NCI-H2107 (cell line): ENCODE data around the gene MEP1B.

Source experiments
- DNase-seq: peaks from one replicate; lab custom pipeline; 2025; lab: John Stamatoyannopoulos, UW

Gene MEP1B

DNA sequence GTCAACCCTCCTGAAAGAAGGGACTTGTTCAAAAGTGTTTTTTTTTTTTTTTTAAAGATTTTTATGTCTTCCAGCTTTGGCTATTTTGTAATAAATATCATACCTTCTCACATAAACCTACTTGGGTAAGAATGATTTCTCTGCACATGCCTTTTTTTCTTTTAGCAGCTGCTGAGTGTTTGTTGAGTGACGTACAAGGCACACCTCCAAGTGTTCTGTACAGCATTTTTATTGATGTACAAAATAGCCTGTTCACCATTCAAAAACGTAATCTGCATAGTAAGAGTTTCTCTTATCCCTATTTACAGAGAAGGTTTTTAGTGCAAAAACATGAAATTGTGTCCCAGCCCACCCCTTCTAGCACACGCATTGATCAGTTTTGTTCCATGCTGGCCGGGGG, 77.6 kb downstream of the MEP1B start:
- no peak for DNase-seq
